ENCODE data around the gene COL16A1.

The COL16A1 gene

DNA sequence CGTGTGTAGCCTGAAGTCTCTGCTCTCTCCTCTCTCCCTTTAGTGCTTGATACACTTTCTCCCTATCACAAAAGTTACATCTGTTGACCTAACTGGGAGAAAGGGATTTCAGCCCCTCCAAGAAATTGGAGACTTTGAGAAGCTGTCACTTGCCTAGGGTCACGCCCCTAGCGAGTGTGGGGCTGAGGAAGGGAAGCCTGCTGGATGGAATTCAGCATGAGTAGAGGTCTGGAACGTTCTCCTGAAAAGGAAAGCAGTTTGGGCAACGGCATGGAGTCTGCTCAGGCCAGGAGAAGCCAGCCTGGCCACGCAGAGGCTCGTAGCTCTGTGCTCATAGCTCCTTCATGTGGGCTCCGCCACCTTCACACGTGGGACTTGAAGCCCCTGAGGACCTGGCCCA, 22.4 kb downstream of the COL16A1 start:
- FAIRE-seq (no peak), DNase-seq (ENCODE audit: insufficient read length, low spot score) (no peak)
- no peak for TF ChIP-seq TAF1 (IDR thresholded peaks at IDR 0.05; ENCODE audit: low read depth, low read length)
- no peak for TF ChIP-seq PAX5 (IDR thresholded peaks at IDR 0.05; ENCODE audit: insufficient read depth, low read length, severe bottlenecking)
- TF ChIP-seq SPI1 (IDR thresholded peaks at IDR 0.05; ENCODE audit: low read depth, low read length): no peak
- TF ChIP-seq POU2F2 (IDR thresholded peaks at IDR 0.05; ENCODE audit: low read depth, low read length): no peak
- no peak for TF ChIP-seq POLR2A (IDR thresholded peaks at IDR 0.05; ENCODE audit: low read depth, low read length)
- no peak for TF ChIP-seq POLR2AphosphoS5 (IDR thresholded peaks at IDR 0.05; ENCODE audit: low read depth, low read length)

DNA sequence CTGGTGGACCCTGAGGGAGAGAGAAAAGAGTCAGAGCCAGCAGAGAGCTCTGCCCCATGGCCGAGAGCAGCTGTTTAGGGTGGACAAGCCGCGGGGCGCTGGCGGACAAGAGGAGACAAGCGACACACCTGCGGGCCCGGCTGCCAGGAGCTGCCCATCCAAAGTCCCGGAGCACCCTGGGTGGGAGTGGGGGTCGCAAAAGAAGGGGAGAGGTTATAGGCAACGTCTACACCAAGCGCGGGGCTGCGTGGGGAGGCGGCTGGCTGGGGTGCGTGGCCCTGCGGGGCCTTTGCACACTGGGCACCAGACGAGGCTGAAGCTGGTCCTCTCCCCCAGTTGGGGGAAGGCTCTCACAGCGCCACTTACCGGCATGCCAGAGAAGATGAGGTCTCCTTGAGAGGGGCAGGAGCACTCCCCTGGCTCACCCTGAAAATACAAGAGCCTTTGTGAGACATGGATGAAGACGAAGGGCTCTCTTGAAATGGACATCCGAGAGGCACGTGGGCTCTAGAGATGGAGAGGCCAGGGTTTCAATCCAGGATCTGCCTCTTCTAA, 24.1 kb downstream of the COL16A1 start:
- TF ChIP-seq SPI1 (IDR thresholded peaks at IDR 0.05; ENCODE audit: low read depth, low read length) (no peak), POU2F2 (IDR thresholded peaks at IDR 0.05; ENCODE audit: low read depth, low read length) (no peak), PAX5 (IDR thresholded peaks at IDR 0.05; ENCODE audit: insufficient read depth, low read length, severe bottlenecking) (no peak), TAF1 (IDR thresholded peaks at IDR 0.05; ENCODE audit: low read depth, low read length) (no peak), POLR2AphosphoS5 (IDR thresholded peaks at IDR 0.05; ENCODE audit: low read depth, low read length) (no peak), POLR2A (IDR thresholded peaks at IDR 0.05; ENCODE audit: low read depth, low read length) (no peak)
- FAIRE-seq: no peak
- no peak for DNase-seq (ENCODE audit: insufficient read length, low spot score)

DNA sequence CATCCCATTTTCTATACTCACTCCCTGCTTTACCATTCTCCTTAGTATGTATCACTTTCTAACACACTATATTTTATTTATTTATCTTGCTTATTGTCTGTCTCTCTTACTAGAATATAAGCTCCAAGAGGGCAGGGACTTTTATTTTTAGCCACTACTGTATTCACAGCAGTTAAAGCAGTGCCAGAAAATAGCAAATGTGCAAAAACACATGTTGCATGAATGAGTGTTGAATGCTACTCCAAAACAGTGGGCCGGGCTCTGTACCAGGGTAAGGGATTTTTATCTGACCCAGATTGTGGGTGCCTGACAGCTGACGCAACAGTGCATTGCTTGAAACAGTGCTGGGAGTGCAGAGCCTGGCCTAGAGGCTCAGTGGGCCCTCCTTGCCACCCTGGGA, 24.7 kb downstream of the COL16A1 start:
- FAIRE-seq: no peak
- TF ChIP-seq POU2F2 (IDR thresholded peaks at IDR 0.05; ENCODE audit: low read depth, low read length) (no peak), POLR2A (IDR thresholded peaks at IDR 0.05; ENCODE audit: low read depth, low read length) (no peak), SPI1 (IDR thresholded peaks at IDR 0.05; ENCODE audit: low read depth, low read length) (no peak)
- no peak for DNase-seq (ENCODE audit: insufficient read length, low spot score)

DNA sequence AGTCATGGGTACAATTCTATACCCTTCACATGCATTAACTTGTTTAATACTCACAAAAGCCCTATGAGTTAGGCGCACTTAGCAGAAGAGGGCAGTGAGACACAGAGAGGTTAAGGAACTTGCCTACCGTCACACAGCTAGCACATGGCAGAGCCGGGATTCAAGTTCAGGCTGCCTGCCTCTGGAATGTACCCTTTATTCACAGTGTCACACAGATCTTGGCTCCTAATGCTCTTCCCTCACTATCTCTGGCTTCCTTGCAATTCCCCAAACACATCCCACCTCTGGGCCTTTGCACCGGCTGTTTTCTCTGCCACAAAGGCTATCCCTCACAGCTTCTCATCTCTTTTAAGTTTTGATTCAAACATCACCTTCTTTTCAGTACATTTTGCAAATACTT, 25.1 kb downstream of the COL16A1 start:
- TF ChIP-seq SPI1 (IDR thresholded peaks at IDR 0.05; ENCODE audit: low read depth, low read length) (no peak), POLR2AphosphoS5 (IDR thresholded peaks at IDR 0.05; ENCODE audit: low read depth, low read length) (no peak), PAX5 (IDR thresholded peaks at IDR 0.05; ENCODE audit: insufficient read depth, low read length, severe bottlenecking) (no peak), POU2F2 (IDR thresholded peaks at IDR 0.05; ENCODE audit: low read depth, low read length) (no peak), POLR2A (IDR thresholded peaks at IDR 0.05; ENCODE audit: low read depth, low read length) (no peak), TAF1 (IDR thresholded peaks at IDR 0.05; ENCODE audit: low read depth, low read length) (no peak)
- DNase-seq (ENCODE audit: insufficient read length, low spot score) (no peak), FAIRE-seq (no peak)

DNA sequence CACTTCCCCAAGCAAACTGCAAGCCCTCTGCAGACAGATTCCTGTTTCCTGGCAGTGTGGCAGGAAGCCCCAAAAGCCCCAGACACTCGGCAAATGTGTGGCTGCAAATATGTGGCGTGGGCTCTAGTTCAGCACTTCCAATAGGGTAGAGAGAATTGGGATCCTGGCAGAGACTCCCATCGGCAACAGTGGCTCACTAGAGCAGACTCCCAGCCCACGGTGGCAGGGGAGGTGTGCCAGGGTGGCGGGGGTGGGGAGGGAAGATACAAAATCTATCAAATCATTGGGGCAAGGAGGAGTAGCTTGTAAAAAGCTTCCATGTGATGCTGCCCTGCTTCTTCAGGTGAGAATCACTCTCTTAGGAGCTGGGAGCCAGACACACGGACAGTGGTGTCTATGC, 25.9 kb downstream of the COL16A1 start:
- FAIRE-seq: no peak
- TF ChIP-seq SPI1 (IDR thresholded peaks at IDR 0.05; ENCODE audit: low read depth, low read length) (no peak), PAX5 (IDR thresholded peaks at IDR 0.05; ENCODE audit: insufficient read depth, low read length, severe bottlenecking) (no peak), POLR2A (IDR thresholded peaks at IDR 0.05; ENCODE audit: low read depth, low read length) (no peak)
- DNase-seq (ENCODE audit: insufficient read length, low spot score): no peak

DNA sequence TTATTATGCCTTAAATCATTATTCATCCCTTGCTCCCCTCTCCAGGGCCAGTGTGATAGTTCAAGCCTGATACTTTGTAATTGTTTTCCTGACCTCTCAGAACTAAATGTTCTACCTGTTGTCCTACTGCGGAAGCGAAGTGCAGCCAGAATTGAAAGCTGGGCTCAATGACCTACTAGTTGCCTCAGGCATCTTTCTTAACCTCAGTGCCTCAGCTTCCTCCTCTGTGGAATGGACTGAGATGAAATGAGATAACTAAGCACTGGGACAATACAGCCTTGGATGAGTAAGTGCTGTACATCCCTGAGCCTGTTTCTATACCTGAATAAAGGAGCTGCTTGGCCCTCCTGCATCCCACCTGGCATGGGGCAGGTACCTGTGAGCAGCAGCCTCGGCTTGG, 26.4 kb downstream of the COL16A1 start:
- DNase-seq (ENCODE audit: insufficient read length, low spot score): no peak
- no peak for FAIRE-seq
- TF ChIP-seq TAF1 (IDR thresholded peaks at IDR 0.05; ENCODE audit: low read depth, low read length) (no peak), PAX5 (IDR thresholded peaks at IDR 0.05; ENCODE audit: insufficient read depth, low read length, severe bottlenecking) (no peak), SPI1 (IDR thresholded peaks at IDR 0.05; ENCODE audit: low read depth, low read length) (no peak), POLR2A (IDR thresholded peaks at IDR 0.05; ENCODE audit: low read depth, low read length) (no peak), POU2F2 (IDR thresholded peaks at IDR 0.05; ENCODE audit: low read depth, low read length) (no peak), POLR2AphosphoS5 (IDR thresholded peaks at IDR 0.05; ENCODE audit: low read depth, low read length) (no peak)

DNA sequence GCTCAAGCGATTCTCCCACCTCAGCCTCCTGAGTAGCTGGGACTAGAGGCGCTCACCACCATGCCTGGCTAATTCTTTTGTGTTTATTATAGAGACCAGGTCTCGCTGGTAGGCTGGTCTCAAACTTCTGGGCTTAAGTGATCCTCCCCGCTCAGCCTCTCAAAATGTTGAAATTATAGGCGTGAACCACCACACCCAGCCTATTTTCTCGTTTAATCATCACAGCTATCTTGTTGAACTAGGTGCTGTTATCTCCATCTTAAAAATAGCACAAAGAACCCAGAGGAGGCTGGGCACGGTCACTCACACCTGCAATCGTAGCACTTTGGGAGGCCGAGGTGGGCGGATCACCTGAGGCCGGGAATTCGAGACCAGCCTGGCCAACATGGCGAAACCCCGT, 28.1 kb downstream of the COL16A1 start:
- no peak for FAIRE-seq
- no peak for TF ChIP-seq TAF1 (IDR thresholded peaks at IDR 0.05; ENCODE audit: low read depth, low read length)
- no peak for TF ChIP-seq POLR2A (IDR thresholded peaks at IDR 0.05; ENCODE audit: low read depth, low read length)
- TF ChIP-seq PAX5 (IDR thresholded peaks at IDR 0.05; ENCODE audit: insufficient read depth, low read length, severe bottlenecking): no peak
- TF ChIP-seq POU2F2 (IDR thresholded peaks at IDR 0.05; ENCODE audit: low read depth, low read length): no peak
- no peak for TF ChIP-seq SPI1 (IDR thresholded peaks at IDR 0.05; ENCODE audit: low read depth, low read length)
- no peak for TF ChIP-seq POLR2AphosphoS5 (IDR thresholded peaks at IDR 0.05; ENCODE audit: low read depth, low read length)
- no peak for DNase-seq (ENCODE audit: insufficient read length, low spot score)

DNA sequence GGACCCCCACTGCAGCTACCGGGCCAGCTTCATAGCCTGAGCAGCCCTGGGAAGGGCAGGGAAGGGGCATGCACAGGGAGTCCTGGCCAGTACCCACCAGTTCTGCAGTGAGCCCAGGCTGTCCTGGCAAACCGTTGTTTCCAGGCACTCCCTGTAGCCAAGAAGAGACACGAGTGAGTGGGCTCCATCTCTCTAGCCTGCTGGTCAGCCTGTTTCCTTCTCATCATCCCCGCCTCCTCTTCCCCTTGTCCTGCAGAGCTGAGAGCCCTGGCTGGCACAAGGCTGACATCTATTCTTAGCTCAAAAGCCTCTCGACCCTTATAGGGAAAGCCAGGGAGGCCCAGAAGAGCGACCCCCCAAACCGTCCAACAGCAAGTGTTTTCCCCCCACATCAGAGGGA, 28.7 kb downstream of the COL16A1 start:
- DNase-seq (ENCODE audit: insufficient read length, low spot score) (no peak), FAIRE-seq (no peak)
- no peak for TF ChIP-seq SPI1 (IDR thresholded peaks at IDR 0.05; ENCODE audit: low read depth, low read length)
- no peak for TF ChIP-seq TAF1 (IDR thresholded peaks at IDR 0.05; ENCODE audit: low read depth, low read length)
- no peak for TF ChIP-seq POLR2A (IDR thresholded peaks at IDR 0.05; ENCODE audit: low read depth, low read length)
- TF ChIP-seq PAX5 (IDR thresholded peaks at IDR 0.05; ENCODE audit: insufficient read depth, low read length, severe bottlenecking): no peak
- no peak for TF ChIP-seq POU2F2 (IDR thresholded peaks at IDR 0.05; ENCODE audit: low read depth, low read length)
- TF ChIP-seq POLR2AphosphoS5 (IDR thresholded peaks at IDR 0.05; ENCODE audit: low read depth, low read length): no peak

DNA sequence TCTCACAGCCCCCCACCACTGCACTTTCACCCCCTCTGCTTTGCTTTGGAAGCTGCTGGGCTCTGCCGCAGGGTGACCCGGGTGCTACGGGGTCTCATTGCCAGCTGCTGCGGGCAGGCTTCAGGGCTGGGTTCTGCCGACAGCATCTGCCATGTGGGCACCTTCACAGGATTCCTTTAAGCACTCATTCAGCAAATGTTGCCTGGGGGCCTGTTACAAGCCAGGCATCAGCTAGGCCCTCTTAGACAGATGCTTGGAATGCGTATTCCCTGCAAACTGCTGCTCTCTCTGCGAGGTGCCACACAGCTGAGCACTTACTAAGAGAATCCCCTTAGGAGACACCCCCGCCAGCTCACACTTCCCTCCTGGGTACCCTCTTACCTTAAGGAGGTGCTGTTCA, 29.2 kb downstream of the COL16A1 start:
- TF ChIP-seq POLR2AphosphoS5 (IDR thresholded peaks at IDR 0.05; ENCODE audit: low read depth, low read length): no peak
- TF ChIP-seq POLR2A (IDR thresholded peaks at IDR 0.05; ENCODE audit: low read depth, low read length): no peak
- TF ChIP-seq TAF1 (IDR thresholded peaks at IDR 0.05; ENCODE audit: low read depth, low read length): no peak
- TF ChIP-seq PAX5 (IDR thresholded peaks at IDR 0.05; ENCODE audit: insufficient read depth, low read length, severe bottlenecking): no peak
- TF ChIP-seq POU2F2 (IDR thresholded peaks at IDR 0.05; ENCODE audit: low read depth, low read length): no peak
- no peak for TF ChIP-seq SPI1 (IDR thresholded peaks at IDR 0.05; ENCODE audit: low read depth, low read length)
- DNase-seq (ENCODE audit: insufficient read length, low spot score) (no peak), FAIRE-seq (no peak)

DNA sequence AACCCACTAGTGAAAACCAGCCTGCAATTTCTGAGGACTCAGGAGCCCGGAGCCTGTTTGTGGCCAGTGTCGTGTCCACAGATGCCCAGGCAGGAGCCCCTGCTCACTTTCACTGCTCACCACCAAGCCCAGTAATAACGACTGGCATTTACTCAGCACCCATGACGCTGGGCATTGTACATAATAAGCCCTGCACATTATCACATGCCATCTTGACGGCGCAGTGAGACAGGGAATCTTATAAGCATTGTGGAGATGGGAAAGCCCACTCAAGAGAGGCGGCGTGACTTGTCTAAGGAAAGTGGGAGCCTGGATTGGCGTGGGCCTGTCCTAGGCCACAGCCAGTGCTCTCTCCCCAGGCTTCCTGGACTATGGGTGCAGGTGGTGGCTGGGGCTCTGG, 30.4 kb downstream of the COL16A1 start:
- no peak for FAIRE-seq
- TF ChIP-seq POLR2AphosphoS5 (IDR thresholded peaks at IDR 0.05; ENCODE audit: low read depth, low read length): no peak
- no peak for TF ChIP-seq POU2F2 (IDR thresholded peaks at IDR 0.05; ENCODE audit: low read depth, low read length)
- no peak for TF ChIP-seq PAX5 (IDR thresholded peaks at IDR 0.05; ENCODE audit: insufficient read depth, low read length, severe bottlenecking)
- TF ChIP-seq POLR2A (IDR thresholded peaks at IDR 0.05; ENCODE audit: low read depth, low read length): no peak
- no peak for TF ChIP-seq TAF1 (IDR thresholded peaks at IDR 0.05; ENCODE audit: low read depth, low read length)
- no peak for TF ChIP-seq SPI1 (IDR thresholded peaks at IDR 0.05; ENCODE audit: low read depth, low read length)
- DNase-seq (ENCODE audit: insufficient read length, low spot score): no peak

All from GM12891 (cell line).